Measurements from ENCODE around the gene HRH3. TPM values are rescaled to one million over a fixed set of nuclear protein-coding genes. Genes with fewer than 3 reads are reported as not detected.

The HRH3 gene
- total RNA-seq, result not detected in 3 replicates

- peak; percentile 73 to 83 for DNase-seq (ENCODE audit: low spot score in 2 of 2, unreplicated experiment in 2 of 2)
- H3K4me3 Mint-ChIP-seq, result peak within 1 kb of the TSS; percentile 41
- H3K27me3 Mint-ChIP-seq (ENCODE audit: low read depth), result peaks cover 88% of the 10 kb centered on the region
- H3K36me3 Mint-ChIP-seq, result no peaks in the 10 kb centered on the region
- no peak for TF ChIP-seq CTCF (IDR thresholded peaks at IDR 0.05; ENCODE audit: unreplicated experiment)
- peaks cover 6% of the 10 kb centered on the region for H3K4me1 Mint-ChIP-seq
- H3K27ac Mint-ChIP-seq, result no peak within 1 kb of the TSS
- no peaks in the 10 kb centered on the region for H3K9me3 Mint-ChIP-seq
Observed at GRCh38 chr20:62219992-62220665, at the start of gene HRH3. TSS of gene HRH3 (minus strand) at chr20:62220278. CDS start at chr20:62219970, 308 bp downstream.

GRCh38 chr20:62269871-62270270, 49.8 kb upstream of the HRH3 start:
- no peak for TF ChIP-seq CTCF (IDR thresholded peaks at IDR 0.05; ENCODE audit: unreplicated experiment)
- H3K36me3 Mint-ChIP-seq, result peaks cover 39% of the 10 kb centered on the region
- no peak overlapping the region for H3K27ac Mint-ChIP-seq

DNA sequence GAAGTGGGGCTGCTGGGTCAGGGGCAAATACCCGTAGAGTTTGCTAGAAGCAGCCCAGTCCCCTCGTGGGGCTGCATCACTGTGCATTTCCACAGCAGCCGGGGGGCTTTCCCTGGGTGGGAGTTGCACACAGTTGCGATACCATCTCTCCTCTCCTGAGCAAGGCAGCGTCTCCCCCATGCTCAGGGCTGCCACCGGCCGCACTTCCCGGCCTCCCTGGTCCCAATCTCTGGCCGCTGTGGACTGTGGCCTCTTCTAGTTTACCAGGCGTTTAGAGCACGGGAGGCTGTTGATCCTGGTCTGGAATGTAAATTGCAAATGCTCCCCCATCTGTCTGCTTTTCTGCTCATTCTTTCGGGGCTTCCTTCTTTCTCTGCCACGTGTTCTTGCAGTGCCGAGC, 49.3 kb upstream of the HRH3 start:
- H3K9me3 Mint-ChIP-seq, result peaks cover 7% of the 10 kb centered on the region
- H3K27ac Mint-ChIP-seq, result no peak overlapping the region
- no peak for TF ChIP-seq CTCF (IDR thresholded peaks at IDR 0.05; ENCODE audit: unreplicated experiment)
- no peaks in the 10 kb centered on the region for H3K27me3 Mint-ChIP-seq (ENCODE audit: low read depth)
- no peaks in the 10 kb centered on the region for H3K4me1 Mint-ChIP-seq
- no peak for DNase-seq (ENCODE audit: low spot score in 2 of 2, unreplicated experiment in 2 of 2)
- no peak overlapping the region for H3K4me3 Mint-ChIP-seq
- peaks cover 39% of the 10 kb centered on the region for H3K36me3 Mint-ChIP-seq

More at GRCh38 chr20:62269871-62270270, 49.8 kb upstream of the HRH3 start:
- Mint-ChIP-seq H3K9me3 (peaks cover 4% of the 10 kb centered on the region), H3K4me1 (no peaks in the 10 kb centered on the region), H3K27me3 (ENCODE audit: low read depth) (no peaks in the 10 kb centered on the region), H3K4me3 (no peak overlapping the region)
- no peak for DNase-seq (ENCODE audit: low spot score in 2 of 2, unreplicated experiment in 2 of 2)

- H3K4me3 Mint-ChIP-seq, result no peak overlapping the region
- no peaks in the 10 kb centered on the region for H3K27me3 Mint-ChIP-seq (ENCODE audit: low read depth)
- H3K4me1 Mint-ChIP-seq, result no peaks in the 10 kb centered on the region
- no peak overlapping the region for H3K27ac Mint-ChIP-seq
- no peak for DNase-seq (ENCODE audit: low spot score in 2 of 2, unreplicated experiment in 2 of 2)
- H3K36me3 Mint-ChIP-seq, result peaks cover 43% of the 10 kb centered on the region
- no peak for TF ChIP-seq CTCF (IDR thresholded peaks at IDR 0.05; ENCODE audit: unreplicated experiment)
- peaks cover 7% of the 10 kb centered on the region for H3K9me3 Mint-ChIP-seq
Observed at GRCh38 chr20:62268228-62268900, 48.3 kb upstream of the HRH3 start.

DNA sequence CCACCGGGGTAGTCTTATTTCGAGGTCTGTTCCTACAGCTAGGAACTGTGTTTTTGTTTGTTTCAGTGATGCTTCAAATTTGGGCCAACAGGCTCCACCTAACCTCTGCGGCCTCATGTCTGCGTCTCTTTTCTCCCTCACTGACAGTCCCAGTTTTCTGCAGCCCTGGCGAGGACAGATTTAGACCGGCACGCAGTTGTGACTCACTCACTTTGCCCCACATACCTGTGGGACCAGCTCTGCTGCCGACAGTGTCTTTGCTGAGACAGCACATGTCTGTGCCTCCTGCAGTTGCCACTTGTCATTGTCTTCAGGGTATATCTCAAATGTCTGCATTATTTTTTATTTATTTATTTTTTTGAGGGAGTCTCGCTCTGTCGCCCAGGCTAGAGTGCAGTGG, 47.5 kb upstream of the HRH3 start:
- Mint-ChIP-seq H3K4me1 (no peaks in the 10 kb centered on the region), H3K27me3 (ENCODE audit: low read depth) (no peaks in the 10 kb centered on the region), H3K9me3 (peaks cover 7% of the 10 kb centered on the region), H3K36me3 (peaks cover 44% of the 10 kb centered on the region), H3K27ac (no peak overlapping the region), H3K4me3 (no peak overlapping the region)
- TF ChIP-seq CTCF (IDR thresholded peaks at IDR 0.05; ENCODE audit: unreplicated experiment), result no peak
- DNase-seq (ENCODE audit: low spot score in 2 of 2, unreplicated experiment in 2 of 2), result no peak
